CD4-positive, CD25-positive, alpha-beta regulatory T cell (primary cell): Measurements from ENCODE around the gene ARHGAP22. TPM values are rescaled to one million over a fixed set of nuclear protein-coding genes. Genes with fewer than 3 reads are reported as not detected.
A peak's percentile ranks its signal among the peaks of the same experiment; 100 is the strongest.

Experiments
- ATAC-seq, 2 donors: fragments of 150-1000 bp; cut with Tn5 transposase; one replicate each; pipeline ENCODE4 v1.10.0; 2021; ENCODE audit warnings: low read depth in 2 of 2, moderate number of reproducible peaks in 2 of 2, moderate library complexity in 1 of 2
- DNase-seq, 3 donors: peaks; one replicate each; pipeline versions ENCODE4 v3.0.0 to v3.0.0-alpha.2; 2012 to 2022; ENCODE audit warnings: mixed read lengths in 1 of 3
- H3K27ac ChIP-seq: one replicate; pipeline ENCODE4 v1.7.0; 2013; ENCODE audit warnings: mild to moderate bottlenecking, low read length; ENCODE audit not compliant: insufficient read depth, poor library complexity, severe bottlenecking
- H3K27me3 ChIP-seq: one replicate; pipeline ENCODE4 v1.7.0; 2013; ENCODE audit warnings: low read length; ENCODE audit not compliant: control insufficient read depth, insufficient read depth
- H3K36me3 ChIP-seq: one replicate; pipeline ENCODE4 v1.7.0; 2013; ENCODE audit warnings: mild to moderate bottlenecking, low read length, moderate library complexity; ENCODE audit not compliant: control insufficient read depth, insufficient read depth
- H3K4me1 ChIP-seq: 2 replicates; pipeline ENCODE4 v1.7.0; 2013; ENCODE audit warnings: mild to moderate bottlenecking, low read length; ENCODE audit not compliant: insufficient read depth, control insufficient read depth, poor library complexity, severe bottlenecking
- H3K4me3 ChIP-seq: one replicate; pipeline ENCODE4 v1.7.0; 2013; ENCODE audit warnings: low read depth, mild to moderate bottlenecking, low read length, moderate library complexity
- H3K9me3 ChIP-seq, 2 experiments: 1 replicate in 1 of 2; 2 replicates in 1 of 2; pipeline ENCODE4 v1.7.0; 2013; ENCODE audit warnings: low read length in 2 of 2, mild to moderate bottlenecking in 1 of 2, moderate library complexity in 1 of 2; ENCODE audit not compliant: control insufficient read depth in 2 of 2
- H3K27ac Mint-ChIP-seq, 3 donors: one replicate each; pipeline ENCODE4 v1.8.0; 2020 to 2022; ENCODE audit warnings: mild to moderate bottlenecking in 3 of 3, mixed read lengths in 3 of 3, moderate library complexity in 2 of 3
- H3K27me3 Mint-ChIP-seq: one replicate; pipeline ENCODE4 v1.8.0; 2022; ENCODE audit warnings: mild to moderate bottlenecking, mixed read lengths
- H3K36me3 Mint-ChIP-seq: one replicate; pipeline ENCODE4 v1.8.0; 2020; ENCODE audit warnings: mixed read lengths
- H3K4me1 Mint-ChIP-seq, 4 donors: one replicate each; pipeline ENCODE4 v1.8.0; 2020 to 2022; ENCODE audit warnings: mixed read lengths in 4 of 4, mild to moderate bottlenecking in 1 of 4
- H3K4me3 Mint-ChIP-seq, 4 donors: one replicate each; pipeline ENCODE4 v1.8.0; 2020 to 2022; ENCODE audit warnings: mild to moderate bottlenecking in 4 of 4, mixed read lengths in 4 of 4, moderate library complexity in 3 of 4
- H3K9me3 Mint-ChIP-seq, 7 donors: one replicate each; pipeline ENCODE4 v1.8.0; 2020 to 2022; ENCODE audit warnings: mixed read lengths in 7 of 7, mild to moderate bottlenecking in 3 of 7, moderate library complexity in 2 of 7
- polyA plus RNA-seq, 4 donors: library from polyadenylated mRNA; unstranded; fragments of 300-500 nt; fragmentation: Illumina TruSeq; gene quantifications; one replicate each; pipeline ENCODE4 v1.2.3, GENCODE V29; 2021
- total RNA-seq: library from RNA; stranded (reverse); gene quantifications from one replicate; pipeline ENCODE4 v1.2.3, GENCODE V29; 2022

ARHGAP22 gene
- total and polyA plus RNA-seq, 5 donors from 2014 or later = 0.42 TPM; not detected in 4

DNA sequence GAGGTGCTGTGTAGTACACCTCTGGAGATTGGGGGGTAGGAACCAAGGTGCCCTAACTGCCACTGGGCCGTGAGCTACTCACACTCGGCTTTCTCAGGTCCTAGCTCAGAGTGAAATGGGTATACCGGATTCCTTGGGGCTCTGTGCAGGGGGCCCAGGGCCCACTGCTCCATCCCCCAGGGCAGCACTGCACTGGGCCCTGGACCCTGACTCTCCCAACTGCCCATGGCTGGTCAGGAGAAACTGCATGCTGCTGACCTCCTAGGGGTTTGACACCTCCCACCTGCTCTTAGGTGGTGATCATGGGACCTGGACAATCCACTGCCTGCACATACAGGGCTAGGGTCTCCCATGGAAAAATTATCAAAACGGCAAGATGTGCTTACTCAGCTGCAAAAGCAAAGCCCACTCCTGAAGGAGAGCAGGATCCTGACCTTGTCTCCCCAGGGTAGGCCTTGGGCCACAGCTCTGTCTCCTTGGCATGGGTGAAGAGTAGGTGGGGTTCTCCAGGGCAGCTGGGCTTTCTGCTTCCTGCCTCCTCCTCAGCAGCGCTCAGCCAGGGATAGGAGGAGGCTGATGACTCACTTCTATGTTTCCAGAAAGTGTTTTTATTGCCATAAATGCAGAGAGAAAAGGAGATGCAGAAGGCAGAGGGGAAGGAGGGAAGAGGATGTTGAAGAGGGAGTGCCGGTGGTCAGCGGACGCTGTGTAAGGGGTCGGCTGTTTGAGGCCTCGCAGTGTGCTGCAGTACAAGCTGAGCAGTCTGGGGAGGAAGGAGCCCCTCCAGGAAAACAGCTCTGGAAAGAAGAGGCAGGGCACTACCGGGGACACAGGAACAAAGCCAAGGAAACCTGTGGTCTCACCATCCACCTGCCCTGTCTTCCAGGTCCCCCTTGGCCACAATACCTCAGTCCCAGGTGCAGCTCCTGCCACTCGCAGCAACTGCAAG lies 107.8 kb downstream of the ARHGAP22 start:
- DNase-seq = no peak
- H3K27me3 ChIP-seq = no peaks in the 10 kb centered on the region
- H3K4me3 ChIP-seq = no peak overlapping the region
- H3K36me3 ChIP-seq = no peaks in the 10 kb centered on the region
- no peaks in the 10 kb centered on the region for H3K4me1 ChIP-seq
- no peak overlapping the region for H3K4me3 Mint-ChIP-seq
- no peaks in the 10 kb centered on the region for H3K36me3 Mint-ChIP-seq
- peaks cover 0 to 15% (median 10%) of the 10 kb centered on the region in 4 donors for H3K4me1 Mint-ChIP-seq
- no peak overlapping the region for H3K27ac ChIP-seq
- H3K27me3 Mint-ChIP-seq = peaks cover 14% of the 10 kb centered on the region
- ATAC-seq = no peak
- H3K9me3 Mint-ChIP-seq = no peaks in the 10 kb centered on the region
- H3K9me3 ChIP-seq = no peaks in the 10 kb centered on the region
- no peak overlapping the region for H3K27ac Mint-ChIP-seq

DNA sequence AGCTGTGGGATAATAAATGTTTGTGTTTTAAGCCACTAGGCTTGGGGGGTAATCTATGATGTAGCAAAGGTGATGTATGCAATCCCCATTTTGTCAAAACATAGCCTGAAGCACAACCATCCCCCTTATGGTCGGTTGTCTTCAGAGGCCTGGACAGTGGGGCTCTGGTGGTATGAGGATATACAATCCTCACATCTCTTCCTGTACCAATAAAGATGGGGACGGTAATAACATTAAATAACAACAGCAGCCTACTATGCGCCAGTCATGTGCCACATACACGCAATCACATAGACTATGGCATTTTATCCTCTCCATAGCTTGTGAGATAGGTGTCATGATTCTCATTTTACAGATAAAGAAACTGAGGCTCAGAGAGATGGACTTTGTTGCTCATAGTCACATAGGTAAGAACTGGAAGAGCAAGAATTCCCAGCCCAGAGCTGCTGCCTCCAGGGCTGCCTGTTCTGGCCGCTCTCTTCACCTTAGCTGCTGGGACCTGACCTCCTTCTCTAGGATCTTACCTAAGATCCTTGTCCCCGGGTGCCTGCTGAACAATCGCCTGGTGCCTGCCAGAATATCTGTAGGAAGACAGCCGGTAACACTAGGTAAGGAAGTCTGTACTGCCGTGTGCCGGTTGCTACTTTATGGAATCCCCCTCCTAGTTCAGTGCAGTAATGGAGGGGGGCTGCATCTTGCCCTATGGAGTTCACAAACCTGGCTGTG lies 108.6 kb downstream of the ARHGAP22 start:
- Mint-ChIP-seq H3K4me3 (no peak overlapping the region), H3K9me3 (no peaks in the 10 kb centered on the region), H3K4me1 (peaks cover 0 to 15% (median 10%) of the 10 kb centered on the region in 4 donors), H3K36me3 (no peaks in the 10 kb centered on the region), H3K27ac (no peak overlapping the region), H3K27me3 (peaks cover 14% of the 10 kb centered on the region)
- no peaks in the 10 kb centered on the region for H3K27me3 ChIP-seq
- H3K27ac ChIP-seq = no peak overlapping the region
- ATAC-seq (no peak), DNase-seq (no peak)
- H3K4me1 ChIP-seq = no peaks in the 10 kb centered on the region
- no peaks in the 10 kb centered on the region for H3K36me3 ChIP-seq
- no peaks in the 10 kb centered on the region for H3K9me3 ChIP-seq
- H3K4me3 ChIP-seq = no peak overlapping the region

- no peaks in the 10 kb centered on the region for H3K4me1 ChIP-seq
- H3K9me3 Mint-ChIP-seq = no peaks in the 10 kb centered on the region
- H3K27me3 Mint-ChIP-seq = peaks cover 17% of the 10 kb centered on the region
- DNase-seq = no peak
- no peaks in the 10 kb centered on the region for H3K27me3 ChIP-seq
- no peak overlapping the region for H3K4me3 Mint-ChIP-seq
- ATAC-seq = no peak
- H3K4me3 ChIP-seq = no peak overlapping the region
- no peaks in the 10 kb centered on the region for H3K9me3 ChIP-seq
- H3K36me3 Mint-ChIP-seq = no peaks in the 10 kb centered on the region
- no peak overlapping the region for H3K27ac ChIP-seq
- peak overlapping the region in 1 of 3 donors; percentile 31 for H3K27ac Mint-ChIP-seq
- H3K4me1 Mint-ChIP-seq = peaks cover 0 to 15% (median 10%) of the 10 kb centered on the region in 4 donors
- H3K36me3 ChIP-seq = no peaks in the 10 kb centered on the region
These were observed 109.4 kb downstream of the ARHGAP22 start for GRCh38 chr10:48495282-48496045.

DNA sequence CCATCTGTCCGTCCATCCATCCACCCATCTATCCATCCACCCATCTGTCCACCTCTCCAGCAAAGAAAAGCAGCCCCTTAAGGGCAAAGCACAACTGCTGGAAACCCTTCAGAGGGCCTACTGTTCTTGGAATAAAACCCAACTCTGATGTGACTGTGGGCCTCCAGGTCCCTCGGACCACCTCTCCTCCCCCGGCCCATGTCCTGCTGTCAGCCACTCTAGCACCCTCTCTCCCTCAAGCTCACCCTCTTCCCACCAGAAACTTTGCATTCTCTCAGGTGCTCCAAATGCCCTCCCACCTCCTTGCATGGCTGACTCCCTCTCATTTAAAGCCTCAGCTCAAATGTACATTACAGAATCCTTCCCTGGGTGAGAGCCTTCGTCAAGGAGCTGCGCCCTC lies 110.3 kb downstream of the ARHGAP22 start:
- Mint-ChIP-seq H3K36me3 (no peaks in the 10 kb centered on the region), H3K27ac (peak overlapping the region in 1 of 3 donors; percentile 31), H3K9me3 (no peaks in the 10 kb centered on the region), H3K4me1 (peaks cover 0 to 15% (median 10%) of the 10 kb centered on the region in 4 donors), H3K27me3 (peaks cover 17% of the 10 kb centered on the region), H3K4me3 (no peak overlapping the region)
- ATAC-seq = no peak
- Histone ChIP-seq H3K36me3 (no peaks in the 10 kb centered on the region), H3K4me1 (no peaks in the 10 kb centered on the region), H3K4me3 (no peak overlapping the region), H3K9me3 (no peaks in the 10 kb centered on the region), H3K27ac (no peak overlapping the region), H3K27me3 (no peaks in the 10 kb centered on the region)
- DNase-seq = no peak

GRCh38 chr10:48494073-48494472 lies 110.8 kb downstream of the ARHGAP22 start:
- peaks cover 20% of the 10 kb centered on the region for H3K27me3 Mint-ChIP-seq
- no peaks in the 10 kb centered on the region for H3K27me3 ChIP-seq
- H3K9me3 ChIP-seq = no peaks in the 10 kb centered on the region
- peaks cover 0 to 15% (median 10%) of the 10 kb centered on the region in 4 donors for H3K4me1 Mint-ChIP-seq
- no peak overlapping the region for H3K4me3 Mint-ChIP-seq
- no peaks in the 10 kb centered on the region for H3K9me3 Mint-ChIP-seq
- H3K27ac ChIP-seq = no peak overlapping the region
- H3K27ac Mint-ChIP-seq = peak overlapping the region in 1 of 3 donors; percentile 31
- H3K36me3 Mint-ChIP-seq = no peaks in the 10 kb centered on the region
- no peak overlapping the region for H3K4me3 ChIP-seq
- no peaks in the 10 kb centered on the region for H3K4me1 ChIP-seq
- ATAC-seq (no peak), DNase-seq (peak in 1 of 3 donors; percentile 50)
- H3K36me3 ChIP-seq = no peaks in the 10 kb centered on the region

DNA sequence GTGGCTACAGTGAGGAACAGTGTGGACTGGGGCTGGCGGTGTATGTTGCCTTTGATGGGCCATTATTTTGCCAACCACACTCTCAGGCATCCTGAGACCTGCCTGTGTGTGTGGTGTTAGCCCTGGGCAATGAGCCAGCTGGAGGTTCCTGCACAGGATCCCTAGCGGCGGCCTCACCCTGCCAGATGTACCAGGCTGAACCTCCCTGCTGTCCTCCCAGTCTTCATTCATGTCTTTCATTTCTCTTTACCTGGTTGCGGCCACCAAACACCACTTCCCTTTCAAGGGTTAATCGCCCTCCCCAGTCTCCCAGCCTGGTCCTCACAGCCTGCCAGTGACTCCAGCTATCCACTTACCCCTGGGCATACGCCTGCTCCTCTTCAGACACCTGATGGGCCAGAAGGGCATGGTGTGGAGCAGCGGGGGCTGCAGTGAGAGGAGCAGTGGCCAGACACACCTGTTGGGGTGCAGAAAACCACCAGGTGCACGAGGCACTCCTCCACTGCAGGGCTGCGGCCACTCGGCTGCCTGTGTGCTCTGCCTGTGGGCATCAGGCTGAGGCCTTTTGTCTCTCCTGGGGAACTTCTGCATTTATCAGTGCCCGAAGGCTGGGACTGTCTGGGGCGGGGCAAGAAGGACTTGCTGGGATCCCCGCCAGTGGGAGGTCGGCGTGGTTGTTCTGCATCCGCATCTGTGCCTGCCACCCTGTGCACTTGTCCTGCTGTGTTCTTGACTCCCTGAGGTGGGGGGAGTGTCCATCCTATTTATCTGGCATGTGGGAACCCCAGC lies 111.6 kb downstream of the ARHGAP22 start:
- H3K36me3 ChIP-seq = no peaks in the 10 kb centered on the region
- no peaks in the 10 kb centered on the region for H3K4me1 ChIP-seq
- DNase-seq (no peak), ATAC-seq (peak in 1 of 2 donors; percentile 25)
- no peak overlapping the region for H3K27ac ChIP-seq
- H3K27ac Mint-ChIP-seq = no peak overlapping the region
- no peak overlapping the region for H3K4me3 ChIP-seq
- H3K9me3 Mint-ChIP-seq = no peaks in the 10 kb centered on the region
- peak overlapping the region in 1 of 4 donors; percentile 35 for H3K4me3 Mint-ChIP-seq
- peaks cover 25% of the 10 kb centered on the region for H3K27me3 Mint-ChIP-seq
- no peaks in the 10 kb centered on the region for H3K9me3 ChIP-seq
- no peaks in the 10 kb centered on the region for H3K36me3 Mint-ChIP-seq
- H3K4me1 Mint-ChIP-seq = peaks cover 0 to 15% (median 10%) of the 10 kb centered on the region in 4 donors
- H3K27me3 ChIP-seq = no peaks in the 10 kb centered on the region

DNA sequence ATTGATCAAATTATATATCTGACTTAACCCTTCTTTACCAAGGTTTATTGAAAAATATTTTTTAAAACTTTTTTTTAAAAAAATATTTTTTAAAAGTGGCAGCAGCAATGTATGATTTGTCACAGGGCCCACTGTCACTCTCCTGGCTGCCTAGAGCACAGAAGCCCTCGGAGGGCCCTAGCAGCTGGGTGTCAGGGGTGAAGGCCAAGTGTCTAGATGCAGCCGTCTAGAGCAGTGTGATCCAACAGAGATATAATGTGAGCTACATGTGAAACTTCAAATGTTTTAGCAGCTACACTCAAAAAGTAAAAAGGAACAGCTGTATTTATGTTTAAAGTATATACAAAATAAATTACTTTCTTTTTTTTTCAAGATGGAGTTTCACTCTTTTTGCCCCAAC lies 112.7 kb downstream of the ARHGAP22 start:
- Mint-ChIP-seq H3K27ac (no peak overlapping the region), H3K9me3 (no peaks in the 10 kb centered on the region), H3K4me3 (no peak overlapping the region), H3K36me3 (no peaks in the 10 kb centered on the region), H3K27me3 (peaks cover 29% of the 10 kb centered on the region), H3K4me1 (peaks cover 0 to 15% (median 10%) of the 10 kb centered on the region in 4 donors)
- DNase-seq (no peak), ATAC-seq (no peak)
- Histone ChIP-seq H3K4me1 (no peaks in the 10 kb centered on the region), H3K27ac (no peak overlapping the region), H3K4me3 (no peak overlapping the region), H3K27me3 (no peaks in the 10 kb centered on the region), H3K9me3 (no peaks in the 10 kb centered on the region), H3K36me3 (no peaks in the 10 kb centered on the region)
